Measurements from ENCODE around the gene ZBTB34. TPM values are rescaled to one million over a fixed set of nuclear protein-coding genes. Genes with fewer than 3 reads are reported as not detected.
A peak's percentile ranks its signal among the peaks of the same experiment; 100 is the strongest.

The ZBTB34 gene
- total RNA-seq, 1 experiment from 2014 or later = 6.7 TPM

GRCh38 chr9:126914458-126915280 is 54.2 kb downstream of the ZBTB34 start, which contains the start of gene RALGPS1:
RALGPS1 (plus strand) TSS chr9:126914782; CDS start chr9:126962290, 47,508 bp downstream.
- H3K4me3 Mint-ChIP-seq (ENCODE audit: low read depth, unreplicated experiment) = peak within 1 kb of the TSS; percentile 71
- H3K27ac Mint-ChIP-seq (ENCODE audit: unreplicated experiment) = no peak within 1 kb of the TSS
- CTCF ChIA-PET = interaction anchor here (0.7 kb wide), 1 partner anchor 26 kb away, joined by 5 read pairs; no protein-coding TSS in a partner anchor
- peaks cover 7% of the 10 kb centered on the region for H3K27me3 Mint-ChIP-seq (ENCODE audit: unreplicated experiment)
- no TSS peak for BruUV-seq (replicated peaks)
- DNase-seq = peak; percentile 88
- H3K4me1 Mint-ChIP-seq (ENCODE audit: low read depth, unreplicated experiment) = peaks cover 6% of the 10 kb centered on the region
- no peaks in the 10 kb centered on the region for H3K9me3 Mint-ChIP-seq (ENCODE audit: low read depth, unreplicated experiment)
- H3K36me3 Mint-ChIP-seq (ENCODE audit: insufficient read depth, unreplicated experiment) = peaks cover 14% of the 10 kb centered on the region
- TF ChIP-seq, protein P1, sequence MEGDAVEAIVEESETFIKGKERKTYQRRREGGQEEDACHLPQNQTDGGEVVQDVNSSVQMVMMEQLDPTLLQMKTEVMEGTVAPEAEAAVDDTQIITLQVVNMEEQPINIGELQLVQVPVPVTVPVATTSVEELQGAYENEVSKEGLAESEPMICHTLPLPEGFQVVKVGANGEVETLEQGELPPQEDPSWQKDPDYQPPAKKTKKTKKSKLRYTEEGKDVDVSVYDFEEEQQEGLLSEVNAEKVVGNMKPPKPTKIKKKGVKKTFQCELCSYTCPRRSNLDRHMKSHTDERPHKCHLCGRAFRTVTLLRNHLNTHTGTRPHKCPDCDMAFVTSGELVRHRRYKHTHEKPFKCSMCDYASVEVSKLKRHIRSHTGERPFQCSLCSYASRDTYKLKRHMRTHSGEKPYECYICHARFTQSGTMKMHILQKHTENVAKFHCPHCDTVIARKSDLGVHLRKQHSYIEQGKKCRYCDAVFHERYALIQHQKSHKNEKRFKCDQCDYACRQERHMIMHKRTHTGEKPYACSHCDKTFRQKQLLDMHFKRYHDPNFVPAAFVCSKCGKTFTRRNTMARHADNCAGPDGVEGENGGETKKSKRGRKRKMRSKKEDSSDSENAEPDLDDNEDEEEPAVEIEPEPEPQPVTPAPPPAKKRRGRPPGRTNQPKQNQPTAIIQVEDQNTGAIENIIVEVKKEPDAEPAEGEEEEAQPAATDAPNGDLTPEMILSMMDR (IDR thresholded peaks at IDR 0.05; ENCODE audit: unreplicated experiment) = no peak
- intact Hi-C loops (cut with micrococcal nuclease; ENCODE audit: unreplicated experiment) = no loop called here

DNA sequence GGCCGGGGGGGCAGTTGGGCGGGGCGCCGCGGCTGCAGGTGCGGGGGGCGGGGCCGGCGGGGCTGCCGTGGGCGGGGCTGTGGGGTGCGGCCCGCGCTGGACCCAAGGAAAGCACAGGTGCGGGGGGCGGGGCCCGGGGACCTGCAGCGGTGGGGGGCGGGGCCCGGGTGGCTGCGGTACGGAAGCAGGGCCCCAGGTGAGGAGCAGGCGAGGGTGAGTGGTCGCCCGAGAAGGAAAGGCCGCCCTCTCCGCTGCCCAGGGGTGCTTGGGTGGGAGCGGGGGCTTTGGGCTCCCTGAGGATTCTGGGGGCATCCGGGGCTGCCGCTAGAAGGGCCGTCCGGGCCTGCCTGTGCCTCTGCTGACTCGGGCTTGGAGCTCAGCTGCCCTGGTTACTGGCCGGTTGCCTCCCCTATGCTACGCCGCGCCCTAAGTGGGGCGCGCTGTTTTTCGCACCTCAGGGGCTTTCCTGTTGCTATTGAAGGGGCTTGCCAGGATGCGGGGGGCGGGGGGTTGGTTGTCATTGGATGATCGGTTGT is 54.9 kb downstream of the ZBTB34 start:
- Mint-ChIP-seq H3K4me1 (ENCODE audit: low read depth, unreplicated experiment) (peaks cover 6% of the 10 kb centered on the region), H3K27ac (ENCODE audit: unreplicated experiment) (no peak overlapping the region), H3K36me3 (ENCODE audit: insufficient read depth, unreplicated experiment) (peaks cover 14% of the 10 kb centered on the region), H3K9me3 (ENCODE audit: low read depth, unreplicated experiment) (no peaks in the 10 kb centered on the region), H3K27me3 (ENCODE audit: unreplicated experiment) (peaks cover 7% of the 10 kb centered on the region), H3K4me3 (ENCODE audit: low read depth, unreplicated experiment) (peak overlapping the region; percentile 71)
- DNase-seq = peak; percentile 83
- TF ChIP-seq, protein P1 (IDR thresholded peaks at IDR 0.05; ENCODE audit: unreplicated experiment) = no peak
- CTCF ChIA-PET = interaction anchor here (0.6 kb wide), 1 partner anchor 658 kb away, joined by 3 read pairs; no protein-coding TSS in a partner anchor
- no TSS peak for BruUV-seq (replicated peaks)
- intact Hi-C loops (cut with micrococcal nuclease; ENCODE audit: unreplicated experiment) = no loop called here

- H3K4me3 Mint-ChIP-seq (ENCODE audit: low read depth, unreplicated experiment) = peak overlapping the region; percentile 71
- TF ChIP-seq, protein P1 (IDR thresholded peaks at IDR 0.05; ENCODE audit: unreplicated experiment) = no peak
- H3K4me1 Mint-ChIP-seq (ENCODE audit: low read depth, unreplicated experiment) = peaks cover 6% of the 10 kb centered on the region
- H3K9me3 Mint-ChIP-seq (ENCODE audit: low read depth, unreplicated experiment) = no peaks in the 10 kb centered on the region
- intact Hi-C loops (cut with micrococcal nuclease; ENCODE audit: unreplicated experiment) = no loop called here
- no peak overlapping the region for H3K27ac Mint-ChIP-seq (ENCODE audit: unreplicated experiment)
- CTCF ChIA-PET = interaction anchor here (0.6 kb wide), 1 partner anchor 657 kb away, joined by 3 read pairs; no protein-coding TSS in a partner anchor
- DNase-seq = no peak
- peaks cover 14% of the 10 kb centered on the region for H3K36me3 Mint-ChIP-seq (ENCODE audit: insufficient read depth, unreplicated experiment)
- BruUV-seq (replicated peaks) = TSS peak; percentile 24
- peaks cover 7% of the 10 kb centered on the region for H3K27me3 Mint-ChIP-seq (ENCODE audit: unreplicated experiment)
These were observed 55.6 kb downstream of the ZBTB34 start for GRCh38 chr9:126915846-126916543.

GRCh38 chr9:126916909-126917308 is 56.5 kb downstream of the ZBTB34 start:
- TF ChIP-seq, protein P1 (IDR thresholded peaks at IDR 0.05; ENCODE audit: unreplicated experiment) = no peak
- Mint-ChIP-seq H3K36me3 (ENCODE audit: insufficient read depth, unreplicated experiment) (peaks cover 14% of the 10 kb centered on the region), H3K27ac (ENCODE audit: unreplicated experiment) (no peak overlapping the region), H3K4me3 (ENCODE audit: low read depth, unreplicated experiment) (no peak overlapping the region), H3K4me1 (ENCODE audit: low read depth, unreplicated experiment) (peaks cover 6% of the 10 kb centered on the region), H3K9me3 (ENCODE audit: low read depth, unreplicated experiment) (no peaks in the 10 kb centered on the region), H3K27me3 (ENCODE audit: unreplicated experiment) (no peaks in the 10 kb centered on the region)
- no peak for DNase-seq
- intact Hi-C loops (cut with micrococcal nuclease; ENCODE audit: unreplicated experiment) = no loop called here
- CTCF ChIA-PET = no interaction called here
- BruUV-seq (replicated peaks) = no TSS peak

All from Calu3 (cell line).